SK-N-SH (cell line): ENCODE results near the gene LIME1. TPM values are rescaled to one million over a fixed set of nuclear protein-coding genes. Genes with fewer than 3 reads are reported as not detected.

Experiments used
- CTCF ChIA-PET: fragments of 300-600, 350-600 bp; formaldehyde crosslinking; extraction: SDS; loops from one replicate; lab custom pipeline; 2021; lab: Yijun Ruan, JAX
- POLR2A ChIA-PET: fragments of 350-600 bp; sonication (Branson Sonifier 250); formaldehyde crosslinking; extraction: SDS; loops from one replicate; lab custom pipeline; 2020; ENCODE audit warnings: antibody characterized with exemption, inconsistent platforms; lab: Yijun Ruan, JAX
- DNase-seq: peaks from one replicate; pipeline ENCODE4 v3.0.0; 2012
- H2AFZ ChIP-seq: fragments of 200-600 bp; sonication (generic); 2 replicates; pipeline ENCODE4 v1.8.1; 2016; ENCODE audit warnings: antibody characterized with exemption, mild to moderate bottlenecking, low read depth
- H3F3A ChIP-seq: fragments of 200-600 bp; sonication (generic); replicated peaks from 2 replicates; pipeline ENCODE3; 2016; ENCODE audit warnings: antibody characterized with exemption, mild to moderate bottlenecking; ENCODE audit not compliant: insufficient read depth
- H3K27ac ChIP-seq, 2 experiments: fragments of 200-500 bp in 1 of 2; fragments of 200-600 bp in 1 of 2; sonication (Bioruptor generic) in 1 of 2; sonication (generic), shearing (Covaris generic) in 1 of 2; 2 replicates each; pipeline versions ENCODE4 v1.5.1 to v1.6.1; 2014 to 2016; ENCODE audit warnings: low read depth in 2 of 2, inconsistent platforms in 1 of 2, low read length in 1 of 2, mild to moderate bottlenecking in 1 of 2, mixed read lengths in 1 of 2
- H3K27me3 ChIP-seq: fragments of 200-600 bp; sonication (generic), shearing (Covaris generic); 2 replicates; pipeline ENCODE4 v1.6.1; 2016; ENCODE audit warnings: mixed run types; ENCODE audit not compliant: insufficient read depth
- H3K36me3 ChIP-seq, 2 experiments: fragments of 200-500 bp in 1 of 2; fragments of 200-600 bp in 1 of 2; sonication (Bioruptor generic) in 1 of 2; sonication (generic) in 1 of 2; replicated peaks in 1 of 2; 2 replicates each; pipeline versions ENCODE3 to v1.5.1; 2014 to 2016; ENCODE audit warnings: low read length in 1 of 2, mild to moderate bottlenecking in 1 of 2; ENCODE audit not compliant: insufficient read depth in 2 of 2, control insufficient read depth in 1 of 2
- H3K4me1 ChIP-seq, 2 experiments: fragments of 200-500 bp in 1 of 2; fragments of 200-600 bp in 1 of 2; sonication (Bioruptor generic) in 1 of 2; sonication (generic), shearing (Covaris generic) in 1 of 2; 2 replicates each; pipeline versions ENCODE4 v1.5.1 to v1.6.1; 2014 to 2016; ENCODE audit warnings: low read depth in 1 of 2, low read length in 1 of 2, mixed run types in 1 of 2; ENCODE audit not compliant: insufficient read depth in 2 of 2, control insufficient read depth in 1 of 2
- H3K4me2 ChIP-seq: fragments of 200-600 bp; sonication (generic), shearing (Covaris generic); 2 replicates; pipeline ENCODE4 v1.6.1; 2017; ENCODE audit warnings: mixed run types
- H3K4me3 ChIP-seq, 2 experiments: fragments of 200-500 bp in 1 of 2; fragments of 200-600 bp in 1 of 2; sonication (Bioruptor generic) in 1 of 2; sonication (generic), shearing (Covaris generic) in 1 of 2; 2 replicates each; pipeline versions ENCODE4 v1.5.1 to v1.8.1; 2014 to 2016; ENCODE audit warnings: low read depth in 2 of 2, inconsistent platforms in 1 of 2, low read length in 1 of 2, mild to moderate bottlenecking in 1 of 2, mixed read lengths in 1 of 2, moderate library complexity in 1 of 2
- H3K79me2 ChIP-seq: fragments of 200-600 bp; sonication (generic); 2 replicates; pipeline ENCODE4 v1.8.1; 2017; ENCODE audit warnings: mild to moderate bottlenecking; ENCODE audit not compliant: insufficient read depth
- H3K9ac ChIP-seq: fragments of 200-600 bp; sonication (generic); 2 replicates; pipeline ENCODE4 v1.6.1; 2017; ENCODE audit warnings: mixed run types
- H3K9me2 ChIP-seq: fragments of 200-600 bp; sonication (generic); 2 replicates; pipeline ENCODE4 v1.6.1; 2017; ENCODE audit warnings: mixed run types
- H3K9me3 ChIP-seq: fragments of 200-600 bp; sonication (generic); 2 replicates; pipeline ENCODE4 v1.6.1; 2017; ENCODE audit warnings: mixed run types, mild to moderate bottlenecking, moderate library complexity
- H4K20me1 ChIP-seq: fragments of 200-600 bp; sonication (generic); 2 replicates; pipeline ENCODE4 v1.6.1; 2017; ENCODE audit warnings: mild to moderate bottlenecking, mixed run types; ENCODE audit not compliant: insufficient read depth
- FOXM1 ChIP-seq: IDR thresholded peaks from 2 replicates; pipeline ENCODE4 v1.4.0; 2012; ENCODE audit warnings: low read depth, mild to moderate bottlenecking
- MEF2A ChIP-seq: IDR thresholded peaks from 2 replicates; pipeline ENCODE4 v1.4.0; 2012; ENCODE audit warnings: low read depth, borderline replicate concordance
- NFIC ChIP-seq: IDR thresholded peaks from 2 replicates; pipeline ENCODE4 v1.4.0; 2012; ENCODE audit warnings: borderline replicate concordance
- RAD21 ChIP-seq: IDR thresholded peaks from 2 replicates; pipeline ENCODE4 v1.6.1; 2012; ENCODE audit warnings: mild to moderate bottlenecking, low read length
- REST ChIP-seq: IDR thresholded peaks from 2 replicates; pipeline ENCODE4 v1.6.1; 2012; ENCODE audit warnings: mild to moderate bottlenecking, low read depth, low read length, moderate library complexity
- RFX5 ChIP-seq: IDR thresholded peaks from 2 replicates; pipeline ENCODE4 v1.6.1; 2012; ENCODE audit warnings: mild to moderate bottlenecking, improper control_type of control experiment, low read length
- RXRA ChIP-seq: IDR thresholded peaks from 2 replicates; pipeline ENCODE4 v1.4.0; 2012; ENCODE audit warnings: low read depth, mild to moderate bottlenecking, borderline replicate concordance
- SIN3A ChIP-seq: IDR thresholded peaks from 2 replicates; pipeline ENCODE4 v1.6.1; 2012; ENCODE audit warnings: low read depth, mild to moderate bottlenecking, low read length, moderate library complexity, borderline replicate concordance
- SMC3 ChIP-seq: IDR thresholded peaks from 2 replicates; pipeline ENCODE4 v1.6.1; 2012; ENCODE audit warnings: low read depth, low read length, improper control_type of control experiment
- TAF1 ChIP-seq: IDR thresholded peaks from 2 replicates; pipeline ENCODE4 v1.6.1; 2012; ENCODE audit warnings: low read depth, mild to moderate bottlenecking, low read length, moderate library complexity, borderline replicate concordance
- TCF12 ChIP-seq: IDR thresholded peaks from 2 replicates; pipeline ENCODE4 v1.4.0; 2012
- YY1 ChIP-seq: IDR thresholded peaks from 2 replicates; pipeline ENCODE4 v1.4.0; 2012; ENCODE audit warnings: low read depth, mild to moderate bottlenecking
- WGBS: methylation state at CpG from one replicate; pipeline ENCODE4 v1.1.6; 2017; ENCODE audit warnings: low lambda C conversion rate; 5-methylcytosine and 5-hydroxymethylcytosine counted together
- polyA plus RNA-seq, 3 experiments: library from polyadenylated mRNA; depleted of rRNA; stranded (reverse); fragments of >200 nt; gene quantifications; 2 replicates each; pipeline ENCODE4 v1.2.3, GENCODE V29; 2012
- TF ChIP-seq, protein P1 (sequence below): fragments of 200-600 bp; sonication (generic); IDR thresholded peaks from 2 replicates; pipeline ENCODE4 v1.6.1; 2017; ENCODE audit warnings: antibody characterized with exemption, mild to moderate bottlenecking, moderate library complexity

The LIME1 gene
- polyA plus RNA-seq, 1 of the 3 experiments (the other 2 are of a cell fraction): 10.9 TPM

DNA sequence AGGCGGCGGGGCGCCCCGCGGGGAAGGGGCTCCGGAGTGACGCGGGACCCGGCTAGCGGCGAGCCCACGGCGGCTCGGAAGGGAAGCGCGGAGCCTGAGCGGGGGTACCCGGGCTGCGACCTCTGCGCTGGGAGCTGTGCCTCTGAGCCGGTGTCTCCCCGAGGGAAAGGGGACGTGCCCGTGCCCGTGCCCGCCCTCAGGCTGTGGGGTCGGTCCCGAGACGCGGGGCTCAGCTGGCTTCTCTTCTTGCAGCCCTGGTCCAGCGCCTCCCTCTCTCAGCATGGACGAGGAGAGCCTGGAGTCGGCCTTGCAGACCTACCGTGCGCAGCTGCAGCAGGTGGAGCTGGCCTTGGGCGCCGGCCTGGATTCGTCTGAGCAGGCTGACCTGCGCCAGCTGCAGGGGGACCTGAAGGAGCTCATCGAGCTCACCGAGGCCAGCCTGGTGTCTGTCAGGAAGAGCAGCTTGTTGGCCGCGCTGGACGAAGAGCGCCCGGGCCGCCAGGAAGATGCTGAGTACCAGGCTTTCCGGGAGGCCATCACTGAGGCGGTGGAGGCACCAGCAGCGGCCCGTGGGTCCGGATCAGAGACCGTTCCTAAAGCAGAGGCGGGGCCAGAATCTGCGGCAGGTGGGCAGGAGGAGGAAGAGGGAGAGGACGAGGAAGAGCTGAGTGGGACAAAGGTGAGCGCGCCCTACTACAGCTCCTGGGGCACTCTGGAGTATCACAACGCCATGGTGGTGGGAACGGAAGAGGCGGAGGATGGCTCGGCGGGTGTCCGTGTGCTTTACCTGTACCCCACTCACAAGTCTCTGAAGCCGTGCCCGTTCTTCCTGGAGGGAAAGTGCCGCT lies 27.9 kb upstream of the LIME1 start:
- Histone ChIP-seq H2AFZ (no peak overlapping the region), H3K9ac (peak overlapping the region; percentile 89), H3K4me2 (peak overlapping the region; percentile 92), H3K79me2 (peaks cover 87% of the 10 kb centered on the region), H3F3A (peaks cover 4% of the 10 kb centered on the region), H3K4me1 (peaks cover 0 to 20% of the 10 kb centered on the region in 2 experiments; a peak in 1 of 4 replicates), H3K27ac (peak overlapping the region in 1 of 2 experiments; percentile 53; a peak in 2 of 4 replicates), H3K36me3 (peaks cover 43 to 59% of the 10 kb centered on the region in 2 experiments), H4K20me1 (0 out of 2 replicates have a peak, but pooled peaks cover 3% of the 10 kb centered on the region), H3K4me3 (peak overlapping the region; percentile 70 to 90), H3K9me3 (peaks cover 7% of the 10 kb centered on the region), H3K27me3 (no peaks in the 10 kb centered on the region), H3K9me2 (no peaks in the 10 kb centered on the region)
- ChIA-PET CTCF (interaction anchor here (0.9 to 1.6 kb wide), 4 partner anchors 13 to 265 kb away, joined by 3 to 4 read pairs (median 4); no protein-coding TSS in a partner anchor), POLR2A (interaction anchor here (0.6 to 2.6 kb wide), 11 partner anchors 11 to 272 kb away, joined by 3 to 22 read pairs (median 3); partner anchors contain the start of genes RTEL1, SAMD10, STMN3 and TNFRSF6B)
- DNase-seq: peak; percentile 12
- TF ChIP-seq SIN3A (no peak), RAD21 (no peak), FOXM1 (no peak), SMC3 (no peak), RXRA (no peak), REST (no peak), TAF1 (no peak), NFIC (no peak), RFX5 (no peak), MEF2A (no peak), TCF12 (no peak), YY1 (no peak)
- TF ChIP-seq, protein P1, sequence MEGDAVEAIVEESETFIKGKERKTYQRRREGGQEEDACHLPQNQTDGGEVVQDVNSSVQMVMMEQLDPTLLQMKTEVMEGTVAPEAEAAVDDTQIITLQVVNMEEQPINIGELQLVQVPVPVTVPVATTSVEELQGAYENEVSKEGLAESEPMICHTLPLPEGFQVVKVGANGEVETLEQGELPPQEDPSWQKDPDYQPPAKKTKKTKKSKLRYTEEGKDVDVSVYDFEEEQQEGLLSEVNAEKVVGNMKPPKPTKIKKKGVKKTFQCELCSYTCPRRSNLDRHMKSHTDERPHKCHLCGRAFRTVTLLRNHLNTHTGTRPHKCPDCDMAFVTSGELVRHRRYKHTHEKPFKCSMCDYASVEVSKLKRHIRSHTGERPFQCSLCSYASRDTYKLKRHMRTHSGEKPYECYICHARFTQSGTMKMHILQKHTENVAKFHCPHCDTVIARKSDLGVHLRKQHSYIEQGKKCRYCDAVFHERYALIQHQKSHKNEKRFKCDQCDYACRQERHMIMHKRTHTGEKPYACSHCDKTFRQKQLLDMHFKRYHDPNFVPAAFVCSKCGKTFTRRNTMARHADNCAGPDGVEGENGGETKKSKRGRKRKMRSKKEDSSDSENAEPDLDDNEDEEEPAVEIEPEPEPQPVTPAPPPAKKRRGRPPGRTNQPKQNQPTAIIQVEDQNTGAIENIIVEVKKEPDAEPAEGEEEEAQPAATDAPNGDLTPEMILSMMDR: no peak
- WGBS: 66% methylated on average over 26 of the region's 67 CpGs
